Epithelial cell of esophagus (primary cell): ENCODE measurements around the gene PIP4P1.
"Not testable (repeated sequence)": the region's sequence is repeated elsewhere in the genome, so short reads cannot be mapped to it uniquely, and the experiment has no call there.

Experiments
- DNase-seq: peaks from one replicate; pipeline ENCODE4 v3.0.0; 2010; ENCODE audit warnings: low read depth
- H3K4me3 ChIP-seq: 2 replicates; pipeline ENCODE4 v1.5.1; 2011; ENCODE audit warnings: mild to moderate bottlenecking, low read length, control low read depth
- TF ChIP-seq, protein P1 (sequence below): IDR thresholded peaks from 2 replicates; pipeline ENCODE4 v1.5.1; 2011; ENCODE audit warnings: low read depth, mild to moderate bottlenecking, low read length, control low read depth, inconsistent platforms; ENCODE audit not compliant: insufficient read depth; ENCODE audit errors: missing control alignments

Gene PIP4P1

DNA sequence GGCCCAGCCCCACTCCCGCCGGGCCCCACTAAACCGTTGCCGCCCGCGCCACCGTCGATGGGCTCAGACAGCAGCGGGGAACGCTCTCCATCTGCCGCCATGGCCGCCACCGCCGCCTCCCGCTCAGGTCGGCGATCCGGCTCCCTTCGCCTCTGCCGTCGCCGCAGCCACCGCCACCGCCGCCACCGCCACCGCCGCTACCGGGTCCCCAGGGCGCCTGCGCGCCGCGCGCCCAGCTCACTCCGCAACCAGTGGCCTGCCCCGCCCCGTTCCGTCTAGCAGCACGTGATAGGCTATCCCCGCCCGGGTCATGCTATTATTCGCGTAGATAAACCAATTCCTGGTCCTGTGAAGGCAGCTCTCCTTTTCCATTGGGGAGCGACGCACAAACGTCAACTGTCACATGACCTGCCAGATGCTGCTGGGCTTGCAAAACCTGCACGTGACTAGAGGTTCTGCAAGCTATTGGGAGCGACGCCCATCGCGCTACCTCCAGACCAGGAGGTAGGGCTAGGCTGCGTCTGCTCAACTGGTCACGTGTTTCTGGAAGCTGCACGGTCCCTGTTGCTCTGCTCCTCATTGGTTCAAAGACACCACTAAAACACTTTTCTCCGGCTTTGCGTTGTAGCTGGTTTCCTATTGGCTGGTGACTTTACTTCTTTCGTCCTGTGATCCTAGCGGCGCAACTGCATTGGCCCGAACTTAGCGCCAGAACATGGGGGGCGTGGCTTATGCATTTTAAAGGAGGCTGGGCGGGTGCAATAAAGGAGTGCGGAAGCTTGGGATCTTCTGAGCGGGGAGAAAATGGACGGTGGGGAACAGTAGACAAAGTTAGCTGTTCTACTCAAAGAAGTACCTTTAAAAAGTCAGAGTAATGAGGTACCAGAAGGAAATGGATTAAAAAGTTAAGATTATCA, at the start of gene PIP4P1:
TSS of gene PIP4P1 (minus strand) at position 210 of the 917 bp plus-strand sequence. CDS start at position 101, 109 bp downstream.
- TF ChIP-seq, protein P1, sequence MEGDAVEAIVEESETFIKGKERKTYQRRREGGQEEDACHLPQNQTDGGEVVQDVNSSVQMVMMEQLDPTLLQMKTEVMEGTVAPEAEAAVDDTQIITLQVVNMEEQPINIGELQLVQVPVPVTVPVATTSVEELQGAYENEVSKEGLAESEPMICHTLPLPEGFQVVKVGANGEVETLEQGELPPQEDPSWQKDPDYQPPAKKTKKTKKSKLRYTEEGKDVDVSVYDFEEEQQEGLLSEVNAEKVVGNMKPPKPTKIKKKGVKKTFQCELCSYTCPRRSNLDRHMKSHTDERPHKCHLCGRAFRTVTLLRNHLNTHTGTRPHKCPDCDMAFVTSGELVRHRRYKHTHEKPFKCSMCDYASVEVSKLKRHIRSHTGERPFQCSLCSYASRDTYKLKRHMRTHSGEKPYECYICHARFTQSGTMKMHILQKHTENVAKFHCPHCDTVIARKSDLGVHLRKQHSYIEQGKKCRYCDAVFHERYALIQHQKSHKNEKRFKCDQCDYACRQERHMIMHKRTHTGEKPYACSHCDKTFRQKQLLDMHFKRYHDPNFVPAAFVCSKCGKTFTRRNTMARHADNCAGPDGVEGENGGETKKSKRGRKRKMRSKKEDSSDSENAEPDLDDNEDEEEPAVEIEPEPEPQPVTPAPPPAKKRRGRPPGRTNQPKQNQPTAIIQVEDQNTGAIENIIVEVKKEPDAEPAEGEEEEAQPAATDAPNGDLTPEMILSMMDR: no peak
- DNase-seq: peak; percentile 100
- peak within 1 kb of the TSS; percentile 90 for H3K4me3 ChIP-seq

GRCh38 chr14:20508367-20508766, 47.1 kb upstream of the PIP4P1 start:
- no peak overlapping the region for H3K4me3 ChIP-seq
- TF ChIP-seq, protein P1: no peak
- DNase-seq: no peak

DNA sequence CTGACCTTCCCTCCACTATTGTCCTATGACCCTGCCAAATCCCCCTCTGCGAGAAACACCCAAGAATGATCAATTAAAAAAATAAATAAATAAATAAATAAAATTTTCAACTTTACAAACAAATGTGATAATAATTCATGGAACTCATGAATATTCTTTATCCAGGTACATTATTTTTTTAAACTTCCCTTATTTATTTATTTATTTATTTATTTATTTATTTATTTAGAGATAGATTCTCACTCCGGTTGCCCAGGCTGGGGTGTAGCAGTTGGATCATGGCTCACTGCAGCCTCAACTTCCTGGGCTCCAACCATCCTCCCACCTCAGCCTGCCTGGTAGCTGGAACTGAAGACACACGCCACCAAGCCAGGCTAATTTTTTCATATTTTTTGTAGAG, 46.3 kb upstream of the PIP4P1 start:
- DNase-seq, H3K4me3 ChIP-seq: not testable (repeated sequence)

GRCh38 chr14:20506752-20507151, 45.5 kb upstream of the PIP4P1 start:
- not testable (repeated sequence) for H3K4me3 ChIP-seq, DNase-seq

GRCh38 chr14:20506276-20506675, 45.0 kb upstream of the PIP4P1 start:
- DNase-seq, H3K4me3 ChIP-seq: not testable (repeated sequence)

- TF ChIP-seq, protein P1: no peak
- H3K4me3 ChIP-seq: no peak overlapping the region
- DNase-seq: no peak
Observed at GRCh38 chr14:20503898-20504297, 42.7 kb upstream of the PIP4P1 start.

DNA sequence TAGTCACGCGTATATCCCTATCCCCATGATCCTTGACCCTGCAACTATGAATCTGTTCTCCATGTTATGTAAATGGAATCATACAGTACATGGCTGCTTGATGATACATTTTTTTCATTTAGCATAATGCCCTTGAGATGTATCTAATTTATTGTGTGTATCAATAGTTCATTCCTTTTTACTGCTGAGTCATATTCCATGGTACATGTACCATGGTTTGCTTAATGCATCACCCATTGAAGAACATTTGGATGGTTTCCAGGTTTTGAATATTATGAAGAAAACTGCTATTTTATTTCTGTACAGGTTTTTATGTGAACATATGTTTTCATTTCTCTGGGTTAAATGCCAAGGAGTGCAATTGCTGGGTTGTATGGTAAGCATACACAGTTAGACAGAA, 40.1 kb upstream of the PIP4P1 start:
- no peak overlapping the region for H3K4me3 ChIP-seq
- TF ChIP-seq, protein P1: no peak
- peak; percentile 75 for DNase-seq

DNA sequence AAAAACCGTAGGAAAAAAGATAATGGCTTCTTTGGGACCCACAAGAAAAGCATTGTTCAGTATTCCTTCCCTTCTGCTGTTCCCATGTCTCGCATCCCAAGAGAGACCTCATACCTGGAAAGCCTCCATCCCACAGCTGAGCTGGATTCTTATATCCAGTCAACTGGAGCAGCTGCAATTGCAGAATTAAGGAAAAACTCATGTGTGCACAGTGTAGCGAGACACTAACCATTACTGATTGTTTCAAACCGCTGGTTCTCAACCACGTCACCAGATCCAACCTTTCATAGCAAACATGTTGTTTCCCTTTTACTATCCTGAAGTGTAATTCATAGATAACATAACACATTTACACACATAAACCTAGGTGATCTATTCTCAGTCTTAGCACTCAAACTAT, 38.6 kb upstream of the PIP4P1 start:
- no peak for DNase-seq
- TF ChIP-seq, protein P1: no peak
- H3K4me3 ChIP-seq: no peak overlapping the region
